ENCODE data around the gene TNRC6B.
"Not testable (repeated sequence)": the region's sequence is repeated elsewhere in the genome, so short reads cannot be mapped to it uniquely, and the experiment has no call there.

The TNRC6B gene

DNA sequence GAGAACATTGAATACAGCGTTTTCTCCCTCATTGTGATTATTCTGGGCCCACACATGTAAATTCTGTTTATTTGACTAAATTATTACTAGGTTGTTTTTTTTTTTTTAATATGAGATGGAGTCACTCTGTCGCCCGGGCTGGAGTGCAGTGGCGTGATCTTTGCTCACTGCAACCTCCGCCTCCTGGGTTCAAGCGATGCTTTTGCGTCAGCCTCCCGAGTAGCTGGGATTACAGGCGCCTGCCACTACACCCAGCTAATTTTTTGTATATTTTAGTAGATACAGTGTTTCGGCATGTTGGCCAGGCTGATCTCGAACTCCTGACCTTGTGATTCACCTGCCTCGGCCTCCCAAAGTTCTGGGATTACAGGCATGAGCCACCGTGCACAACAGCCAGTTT, 5.9 kb downstream of the TNRC6B start:
- not testable (repeated sequence) for DNase-seq

DNA sequence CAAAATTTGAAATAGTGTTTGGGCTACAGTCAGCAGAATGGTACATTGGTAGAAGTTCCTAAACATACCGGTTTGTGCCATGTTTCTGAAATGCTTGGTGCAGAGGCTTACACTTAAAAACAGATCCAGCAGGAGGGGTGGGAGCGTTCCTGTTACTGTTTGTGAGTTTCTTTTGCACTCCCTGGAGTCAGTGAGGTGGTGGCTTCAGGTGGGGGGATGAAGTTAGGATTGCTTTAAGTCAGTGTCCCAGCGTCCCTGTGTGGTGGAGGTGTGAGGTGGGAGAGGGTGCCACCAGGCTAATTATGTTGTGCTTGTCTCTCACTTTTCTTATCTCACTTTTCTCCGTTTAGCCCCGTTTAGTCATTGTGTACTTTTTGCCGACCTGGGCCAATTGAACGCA, 9.7 kb downstream of the TNRC6B start:
- no peak for DNase-seq

DNA sequence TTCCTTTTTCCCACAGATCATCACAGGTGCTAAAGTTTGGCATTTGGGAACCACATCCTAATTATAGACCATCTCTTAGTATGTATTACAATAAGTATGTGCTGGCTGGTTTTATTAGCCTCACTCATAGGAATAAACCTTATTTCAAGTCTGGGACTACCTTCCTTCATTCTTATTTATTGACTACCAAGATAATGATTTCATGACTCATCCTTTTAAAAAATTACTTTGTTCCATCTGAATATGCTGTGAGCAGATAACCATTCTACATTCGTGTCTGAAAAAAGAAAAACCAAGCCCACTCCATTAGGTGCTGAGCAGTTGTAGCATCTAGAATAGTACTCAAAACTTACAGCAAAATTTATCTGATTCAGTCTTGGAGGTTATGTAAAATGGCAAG, 12.3 kb downstream of the TNRC6B start:
- no peak for DNase-seq

GRCh38 chr22:40190501-40190900, 12.8 kb downstream of the TNRC6B start:
- no peak for DNase-seq

- DNase-seq = no peak
Observed at GRCh38 chr22:40193429-40194421, 16.0 kb downstream of the TNRC6B start.

GRCh38 chr22:40194656-40195055, 16.9 kb downstream of the TNRC6B start:
- no peak for DNase-seq

GRCh38 chr22:40196628-40197360, 19.1 kb downstream of the TNRC6B start:
- peak; percentile 60 for DNase-seq

GRCh38 chr22:40197421-40197820, 19.7 kb downstream of the TNRC6B start:
- DNase-seq = not testable (repeated sequence)

DNA sequence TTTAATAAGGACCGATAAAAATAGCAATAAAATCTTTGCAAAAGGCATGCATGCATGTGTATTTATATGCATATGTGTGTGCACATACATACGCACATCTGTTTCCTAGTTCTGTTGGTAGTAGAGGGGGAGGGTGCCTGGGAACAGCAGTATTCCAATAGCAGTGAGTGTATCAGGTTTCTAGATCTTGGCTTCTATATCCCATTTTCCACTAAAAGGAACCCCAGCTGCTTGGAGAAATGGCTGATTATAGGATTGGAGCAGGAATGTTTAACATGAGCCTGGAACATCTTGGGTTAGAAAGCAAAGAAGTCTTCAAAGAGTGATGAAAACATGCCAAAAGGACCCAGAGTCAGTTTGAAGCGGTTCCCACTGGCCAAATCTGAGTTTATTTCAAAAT, 21.0 kb downstream of the TNRC6B start:
- DNase-seq = no peak

DNA sequence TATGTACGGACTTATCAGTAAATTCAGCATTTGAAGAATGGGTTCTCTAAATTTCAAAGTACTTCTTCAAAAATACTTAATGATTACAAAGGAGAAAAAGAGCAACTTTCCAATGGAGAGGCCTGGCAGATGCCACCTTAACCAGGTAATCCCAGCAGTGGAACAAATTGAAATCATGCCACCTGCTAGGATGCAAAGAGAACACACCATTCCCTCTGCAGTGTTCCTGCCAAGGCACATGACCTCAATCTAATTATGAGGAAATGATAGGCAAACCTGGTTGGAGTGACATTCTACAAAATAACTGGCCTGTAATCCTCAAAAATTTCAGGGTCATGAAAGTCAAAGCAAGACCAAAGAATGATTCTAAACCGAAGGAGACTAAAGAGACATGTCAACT, 21.5 kb downstream of the TNRC6B start:
- DNase-seq = no peak

GRCh38 chr22:40199852-40200251, 22.1 kb downstream of the TNRC6B start:
- DNase-seq = no peak

GRCh38 chr22:40200795-40201530, 23.2 kb downstream of the TNRC6B start:
- DNase-seq = no peak

DNA sequence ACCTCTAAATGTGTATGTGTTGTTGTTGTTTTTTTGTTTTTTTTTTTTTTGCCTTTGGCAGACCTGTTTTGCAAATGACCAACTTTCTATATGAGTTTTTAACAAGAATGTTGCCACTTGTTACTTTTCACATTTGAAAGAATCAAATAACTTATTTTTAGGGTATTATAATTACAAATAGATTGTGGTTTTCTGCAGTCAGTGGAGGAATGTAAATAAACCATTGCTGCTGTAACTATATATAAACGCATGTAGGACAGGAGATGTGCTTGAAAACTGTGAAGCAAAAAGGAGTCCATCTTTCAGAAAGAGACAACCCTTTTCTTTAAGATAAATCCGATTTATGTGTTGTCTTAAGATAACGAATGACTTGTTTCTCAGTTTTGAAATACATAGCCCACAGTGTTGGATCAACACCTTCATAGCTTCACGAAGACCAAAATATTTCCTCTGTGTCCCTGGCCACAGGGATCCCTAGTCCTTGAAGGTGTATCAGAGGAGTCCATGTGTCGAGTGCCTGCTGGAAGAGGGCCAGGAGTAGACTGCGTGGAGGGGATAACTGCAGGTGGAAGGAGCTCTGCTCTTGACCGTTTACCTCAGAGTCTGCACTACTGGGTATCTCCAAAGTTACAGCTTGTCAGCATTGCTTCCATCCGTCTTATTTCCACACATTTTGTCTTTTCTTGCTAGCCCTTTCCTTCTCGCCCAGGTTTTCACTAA, 24.7 kb downstream of the TNRC6B start:
- no peak for DNase-seq

DNA sequence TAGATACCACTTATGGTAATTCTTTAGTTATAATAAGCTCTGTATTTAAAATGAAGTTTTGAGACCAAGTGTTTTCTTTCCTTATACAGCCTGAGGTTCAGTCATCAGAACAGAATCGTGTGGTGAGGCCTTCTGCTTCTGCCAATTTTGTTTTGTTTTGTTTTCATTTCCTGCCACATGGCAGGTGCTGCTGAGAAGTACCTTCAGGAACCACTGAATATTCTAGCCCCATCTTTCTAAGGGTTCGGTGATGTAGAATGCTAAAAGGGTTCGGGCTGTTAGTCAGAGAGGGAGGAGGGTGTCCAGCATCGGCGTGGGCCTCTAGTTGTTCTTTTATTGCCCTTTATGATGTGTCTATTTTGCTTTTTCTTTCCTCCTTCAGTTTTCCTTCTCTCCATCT, 25.8 kb downstream of the TNRC6B start:
- DNase-seq = peak; percentile 79

GRCh38 chr22:40204321-40205116, 26.8 kb downstream of the TNRC6B start:
- DNase-seq = no peak

- no peak for DNase-seq
Observed at GRCh38 chr22:40206561-40206960, 28.8 kb downstream of the TNRC6B start.

DNA sequence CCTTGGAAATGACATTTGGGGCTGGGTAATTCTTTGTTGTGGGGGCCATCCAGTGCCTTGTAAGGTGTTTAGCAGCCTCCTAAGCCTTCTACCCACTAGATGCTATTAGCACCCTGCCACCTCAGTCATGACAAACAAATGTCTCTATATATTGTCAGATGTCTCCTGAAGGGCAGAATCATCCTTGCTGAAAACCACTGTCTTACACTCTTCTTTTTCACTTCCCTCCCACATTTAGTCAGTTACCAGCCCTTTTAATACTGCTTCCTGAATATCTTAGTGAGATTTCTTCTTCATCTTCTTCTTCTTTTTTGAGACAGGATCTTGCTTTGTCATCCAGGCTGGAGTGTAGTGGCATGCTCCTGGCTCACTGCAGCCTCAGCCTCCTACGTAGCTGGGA, 33.1 kb downstream of the TNRC6B start:
- DNase-seq = peak; percentile 29

DNA sequence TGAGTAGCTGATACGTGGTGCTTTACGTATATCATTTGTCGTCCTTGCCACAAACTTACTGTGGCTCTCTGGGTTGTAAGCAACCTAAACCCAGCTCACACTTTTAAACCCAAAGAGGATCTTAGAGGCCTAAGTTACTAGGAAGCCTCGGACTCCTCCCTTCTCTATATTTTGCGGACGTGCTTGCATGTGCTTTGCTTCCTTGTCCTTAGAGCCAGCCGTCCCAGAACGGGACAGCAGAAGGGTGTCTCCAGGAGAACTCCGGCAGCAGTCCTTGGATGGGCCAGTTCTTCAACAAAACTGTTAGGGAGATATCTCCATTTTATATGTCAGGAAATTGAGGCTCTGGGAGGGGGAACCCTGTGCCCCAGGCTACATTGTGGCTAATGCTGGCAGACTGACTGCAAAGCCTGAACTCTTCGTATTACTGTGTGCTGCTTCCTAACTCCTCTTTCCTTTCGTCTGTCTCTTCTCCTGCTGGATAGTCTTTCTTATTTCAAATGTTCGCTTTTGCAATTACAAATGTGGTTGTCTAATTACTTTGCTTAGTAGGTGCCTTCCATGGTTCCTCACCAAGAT, 33.8 kb downstream of the TNRC6B start:
- no peak for DNase-seq

GRCh38 chr22:40212121-40212520, 34.4 kb downstream of the TNRC6B start:
- DNase-seq = no peak

GRCh38 chr22:40213478-40213877, 35.8 kb downstream of the TNRC6B start:
- peak; percentile 18 for DNase-seq

GRCh38 chr22:40215266-40215665, 37.5 kb downstream of the TNRC6B start:
- DNase-seq = peak; percentile 19
